PC-9 (cell line): Measurements from ENCODE around the gene ATG16L1.

Experiments used
- EZH2 ChIP-seq: fragments of 200-600 bp; sonication (generic); IDR thresholded peaks from 2 replicates; pipeline ENCODE4 v1.8.0; 2017; ENCODE audit warnings: antibody characterized with exemption, low read depth
- TF ChIP-seq, protein P1 (sequence below): fragments of 200-600 bp; sonication (generic); conservative IDR thresholded peaks from 2 replicates; pipeline ENCODE4 v1.6.1; 2017; ENCODE audit warnings: mixed run types, antibody characterized with exemption, mild to moderate bottlenecking, moderate library complexity

DNA sequence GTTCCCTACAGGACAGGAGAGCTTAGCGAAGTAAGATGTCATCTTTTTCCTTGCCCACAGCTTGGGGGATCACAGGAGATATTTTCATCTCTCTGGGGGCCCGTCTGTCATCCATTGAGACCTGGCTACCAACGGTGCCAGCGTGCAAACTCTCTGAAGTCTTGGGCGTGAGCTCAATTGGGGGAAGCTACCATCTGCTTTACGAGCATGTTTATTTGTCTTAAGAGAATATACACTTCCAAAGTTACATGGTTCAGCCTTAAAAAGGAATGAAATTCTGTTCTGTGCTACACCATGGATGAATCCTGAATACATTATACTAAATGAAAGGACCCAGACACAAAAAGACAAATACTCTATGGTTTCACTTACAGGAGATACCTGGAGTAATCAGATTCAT is 69.7 kb downstream of the ATG16L1 start:
- TF ChIP-seq, protein P1, sequence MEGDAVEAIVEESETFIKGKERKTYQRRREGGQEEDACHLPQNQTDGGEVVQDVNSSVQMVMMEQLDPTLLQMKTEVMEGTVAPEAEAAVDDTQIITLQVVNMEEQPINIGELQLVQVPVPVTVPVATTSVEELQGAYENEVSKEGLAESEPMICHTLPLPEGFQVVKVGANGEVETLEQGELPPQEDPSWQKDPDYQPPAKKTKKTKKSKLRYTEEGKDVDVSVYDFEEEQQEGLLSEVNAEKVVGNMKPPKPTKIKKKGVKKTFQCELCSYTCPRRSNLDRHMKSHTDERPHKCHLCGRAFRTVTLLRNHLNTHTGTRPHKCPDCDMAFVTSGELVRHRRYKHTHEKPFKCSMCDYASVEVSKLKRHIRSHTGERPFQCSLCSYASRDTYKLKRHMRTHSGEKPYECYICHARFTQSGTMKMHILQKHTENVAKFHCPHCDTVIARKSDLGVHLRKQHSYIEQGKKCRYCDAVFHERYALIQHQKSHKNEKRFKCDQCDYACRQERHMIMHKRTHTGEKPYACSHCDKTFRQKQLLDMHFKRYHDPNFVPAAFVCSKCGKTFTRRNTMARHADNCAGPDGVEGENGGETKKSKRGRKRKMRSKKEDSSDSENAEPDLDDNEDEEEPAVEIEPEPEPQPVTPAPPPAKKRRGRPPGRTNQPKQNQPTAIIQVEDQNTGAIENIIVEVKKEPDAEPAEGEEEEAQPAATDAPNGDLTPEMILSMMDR = no peak
- no peak for TF ChIP-seq EZH2
